Measurements from ENCODE around the gene ZFYVE28.
A peak's percentile ranks its signal among the peaks of the same experiment; 100 is the strongest.

DNA sequence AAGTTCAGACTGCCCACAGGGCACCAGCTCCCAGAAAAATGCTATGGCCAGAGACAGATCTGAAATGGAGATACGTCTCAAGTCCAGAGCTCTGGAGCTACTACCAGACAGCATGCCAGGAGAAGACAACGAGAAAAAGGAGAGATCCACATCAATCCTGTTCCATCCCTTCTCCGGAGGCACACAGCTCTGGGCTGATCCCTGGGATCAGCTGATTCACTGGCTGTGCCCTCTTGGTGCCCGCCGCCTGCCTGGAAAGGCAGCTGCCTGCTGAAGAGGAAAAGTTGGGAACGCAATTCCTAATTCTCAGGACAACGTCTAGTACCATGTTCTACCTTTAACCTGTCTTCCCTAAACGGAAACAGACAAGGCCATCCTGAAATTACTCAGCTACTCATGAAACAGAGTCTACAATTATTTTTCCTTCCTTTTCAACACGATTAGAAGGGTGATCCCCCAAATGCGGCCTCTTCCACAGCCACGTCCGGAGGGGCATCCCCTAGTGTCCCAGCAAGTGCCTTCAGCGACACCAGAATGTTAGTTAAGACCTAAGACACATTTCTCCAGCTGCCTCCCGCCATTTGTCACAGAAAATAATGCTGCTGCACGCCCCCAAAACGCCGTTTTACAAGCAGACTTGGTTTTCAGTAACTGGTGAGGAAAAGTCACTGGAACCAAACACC lies 2.4 kb downstream of the ZFYVE28 start:
- TF ChIP-seq CTCF (IDR thresholded peaks at IDR 0.05): no peak
- TF ChIP-seq EZH2 (IDR thresholded peaks at IDR 0.05): peak; percentile 81
